Coronary artery (tissue), 2 donors: Measurements from ENCODE around the gene PHACTR4.
"Not testable (repeated sequence)": the region's sequence is repeated elsewhere in the genome, so short reads cannot be mapped to it uniquely, and the experiment has no call there.

Source experiments
- DNase-seq: peaks from one replicate; pipeline ENCODE4 v3.0.0-alpha.2; 2017; ENCODE audit warnings: low spot score
- H3K27ac ChIP-seq, 2 donors: fragments of 200-600 bp; sonication (generic); one replicate each; pipeline ENCODE4 v1.5.1; 2016 to 2019
- H3K4me3 ChIP-seq: fragments of 200-600 bp; sonication (generic); 2 replicates; pipeline ENCODE4 v1.5.1; 2016; ENCODE audit warnings: mild to moderate bottlenecking, moderate library complexity
- CTCF ChIP-seq: fragments of 200-600 bp; sonication (generic); IDR thresholded peaks from one replicate; pipeline ENCODE4 v1.5.1; 2019; ENCODE audit warnings: antibody characterized with exemption

PHACTR4 gene

GRCh38 chr1:28437264-28437923 is 67.9 kb downstream of the PHACTR4 start:
- DNase-seq = no peak
- Histone ChIP-seq H3K4me3 (peak overlapping the region; percentile 64), H3K27ac (peak overlapping the region; percentile 44 to 87)
- TF ChIP-seq CTCF = no peak

- DNase-seq = peak; percentile 88
- Histone ChIP-seq H3K4me3 (peak overlapping the region; percentile 64), H3K27ac (peak overlapping the region; percentile 44 to 87)
- no peak for TF ChIP-seq CTCF
Observed at GRCh38 chr1:28437924-28438699, 68.6 kb downstream of the PHACTR4 start.

GRCh38 chr1:28439320-28439719 is 69.8 kb downstream of the PHACTR4 start:
- TF ChIP-seq CTCF = no peak
- no peak overlapping the region for H3K27ac ChIP-seq
- DNase-seq = no peak
- no peak overlapping the region for H3K4me3 ChIP-seq

- Histone ChIP-seq H3K4me3 (no peak overlapping the region), H3K27ac (no peak overlapping the region)
- TF ChIP-seq CTCF = no peak
- no peak for DNase-seq
Observed at GRCh38 chr1:28441674-28442073, 72.1 kb downstream of the PHACTR4 start.

- TF ChIP-seq CTCF = no peak
- no peak overlapping the region for H3K4me3 ChIP-seq
- no peak overlapping the region for H3K27ac ChIP-seq
- DNase-seq = no peak
Observed at GRCh38 chr1:28443550-28443949, 74.0 kb downstream of the PHACTR4 start.

GRCh38 chr1:28447679-28448078 is 78.1 kb downstream of the PHACTR4 start:
- DNase-seq = no peak
- TF ChIP-seq CTCF = no peak
- no peak overlapping the region for H3K4me3 ChIP-seq
- no peak overlapping the region for H3K27ac ChIP-seq

- DNase-seq, H3K4me3 ChIP-seq, H3K27ac ChIP-seq: not testable (repeated sequence)
Observed at GRCh38 chr1:28448094-28448611, 78.6 kb downstream of the PHACTR4 start.
